ENCODE results near the gene RPL38.

GRCh38 chr17:74241431-74241830 is 38.0 kb downstream of the RPL38 start:
- TF ChIP-seq, protein P1, sequence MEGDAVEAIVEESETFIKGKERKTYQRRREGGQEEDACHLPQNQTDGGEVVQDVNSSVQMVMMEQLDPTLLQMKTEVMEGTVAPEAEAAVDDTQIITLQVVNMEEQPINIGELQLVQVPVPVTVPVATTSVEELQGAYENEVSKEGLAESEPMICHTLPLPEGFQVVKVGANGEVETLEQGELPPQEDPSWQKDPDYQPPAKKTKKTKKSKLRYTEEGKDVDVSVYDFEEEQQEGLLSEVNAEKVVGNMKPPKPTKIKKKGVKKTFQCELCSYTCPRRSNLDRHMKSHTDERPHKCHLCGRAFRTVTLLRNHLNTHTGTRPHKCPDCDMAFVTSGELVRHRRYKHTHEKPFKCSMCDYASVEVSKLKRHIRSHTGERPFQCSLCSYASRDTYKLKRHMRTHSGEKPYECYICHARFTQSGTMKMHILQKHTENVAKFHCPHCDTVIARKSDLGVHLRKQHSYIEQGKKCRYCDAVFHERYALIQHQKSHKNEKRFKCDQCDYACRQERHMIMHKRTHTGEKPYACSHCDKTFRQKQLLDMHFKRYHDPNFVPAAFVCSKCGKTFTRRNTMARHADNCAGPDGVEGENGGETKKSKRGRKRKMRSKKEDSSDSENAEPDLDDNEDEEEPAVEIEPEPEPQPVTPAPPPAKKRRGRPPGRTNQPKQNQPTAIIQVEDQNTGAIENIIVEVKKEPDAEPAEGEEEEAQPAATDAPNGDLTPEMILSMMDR (conservative IDR thresholded peaks at IDR 0.05), result no peak
- TF ChIP-seq ZFX (IDR thresholded peaks at IDR 0.05), result no peak

All from C4-2B (cell line).